Measurements from ENCODE around the gene BANK1. TPM values are rescaled to one million over a fixed set of nuclear protein-coding genes. Genes with fewer than 3 reads are reported as not detected.

Gene BANK1
- total RNA-seq, 1 donor from 2014 or later, result 1.7 TPM

DNA sequence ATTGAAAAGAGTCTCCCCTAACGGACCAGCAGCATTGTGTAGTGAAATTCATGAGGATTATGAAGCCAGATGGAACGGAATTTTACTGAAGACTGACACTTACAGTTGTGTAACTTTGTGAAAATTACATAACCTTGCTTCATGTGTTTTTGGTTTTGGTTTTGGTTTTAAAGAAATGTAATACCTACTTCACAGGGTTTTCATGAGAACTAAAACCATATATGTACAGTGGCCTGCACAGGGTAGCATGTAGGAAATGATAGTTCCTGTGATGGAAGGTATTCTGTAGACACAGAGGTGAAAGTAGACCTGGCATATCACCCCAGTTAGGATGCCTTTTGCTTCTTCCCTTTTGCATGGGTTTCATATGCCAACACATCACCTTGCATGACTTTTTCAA, 247.0 kb downstream of the BANK1 start:
- no peak for DNase-seq (ENCODE audit: extremely low spot score, unreplicated experiment)
- peaks cover 3% of the 10 kb centered on the region for H3K4me1 Mint-ChIP-seq (ENCODE audit: unreplicated experiment)
- TF ChIP-seq, protein P1, sequence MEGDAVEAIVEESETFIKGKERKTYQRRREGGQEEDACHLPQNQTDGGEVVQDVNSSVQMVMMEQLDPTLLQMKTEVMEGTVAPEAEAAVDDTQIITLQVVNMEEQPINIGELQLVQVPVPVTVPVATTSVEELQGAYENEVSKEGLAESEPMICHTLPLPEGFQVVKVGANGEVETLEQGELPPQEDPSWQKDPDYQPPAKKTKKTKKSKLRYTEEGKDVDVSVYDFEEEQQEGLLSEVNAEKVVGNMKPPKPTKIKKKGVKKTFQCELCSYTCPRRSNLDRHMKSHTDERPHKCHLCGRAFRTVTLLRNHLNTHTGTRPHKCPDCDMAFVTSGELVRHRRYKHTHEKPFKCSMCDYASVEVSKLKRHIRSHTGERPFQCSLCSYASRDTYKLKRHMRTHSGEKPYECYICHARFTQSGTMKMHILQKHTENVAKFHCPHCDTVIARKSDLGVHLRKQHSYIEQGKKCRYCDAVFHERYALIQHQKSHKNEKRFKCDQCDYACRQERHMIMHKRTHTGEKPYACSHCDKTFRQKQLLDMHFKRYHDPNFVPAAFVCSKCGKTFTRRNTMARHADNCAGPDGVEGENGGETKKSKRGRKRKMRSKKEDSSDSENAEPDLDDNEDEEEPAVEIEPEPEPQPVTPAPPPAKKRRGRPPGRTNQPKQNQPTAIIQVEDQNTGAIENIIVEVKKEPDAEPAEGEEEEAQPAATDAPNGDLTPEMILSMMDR (conservative IDR thresholded peaks at IDR 0.05), result no peak
- no peaks in the 10 kb centered on the region for H3K27me3 Mint-ChIP-seq
- no peak overlapping the region for H3K27ac Mint-ChIP-seq
- H3K36me3 Mint-ChIP-seq, result no peaks in the 10 kb centered on the region
- no peak overlapping the region for H3K4me3 Mint-ChIP-seq
- H3K9me3 Mint-ChIP-seq, result no peaks in the 10 kb centered on the region

DNA sequence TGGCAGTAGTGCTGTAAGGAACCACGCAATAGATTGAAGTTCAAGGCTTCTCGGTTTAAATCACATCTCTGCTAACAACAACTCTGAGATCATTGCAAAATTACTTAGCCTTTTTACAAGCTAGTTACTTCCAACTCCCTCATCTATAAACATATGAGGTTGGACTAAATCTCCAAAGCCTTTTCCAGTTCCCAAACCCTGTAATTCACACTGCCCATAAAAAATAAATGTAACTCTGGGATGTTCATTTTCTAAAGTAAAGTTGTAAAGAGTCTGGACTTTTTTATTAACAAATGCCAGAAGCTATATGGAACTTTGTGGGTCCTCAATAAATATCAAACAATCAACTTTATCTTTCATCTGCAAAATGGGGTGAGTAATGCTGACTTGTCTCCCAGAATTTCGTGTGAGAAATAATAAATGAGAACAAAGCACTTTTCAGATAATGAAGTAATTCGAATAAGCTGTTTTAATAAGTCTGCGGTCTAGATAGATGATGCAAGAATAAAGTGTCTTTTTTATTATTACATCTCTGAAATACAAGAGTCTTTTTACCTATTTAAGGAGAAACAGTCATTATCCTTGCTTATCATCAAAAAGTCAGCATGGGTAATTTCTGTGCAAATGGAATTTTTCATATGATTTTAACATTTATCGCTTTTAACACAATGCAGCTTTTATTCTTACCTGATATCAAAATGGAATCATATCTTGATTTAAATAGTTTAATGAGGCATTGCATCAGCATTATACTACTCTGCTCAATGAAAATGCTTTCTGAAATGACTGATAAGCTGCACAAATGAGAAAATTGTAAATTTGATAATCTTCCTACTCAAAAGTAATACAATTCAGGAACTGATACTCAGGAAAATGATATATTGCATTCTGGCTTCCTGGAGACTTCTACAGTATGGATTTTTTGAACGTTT, 252.6 kb downstream of the BANK1 start:
- Mint-ChIP-seq H3K9me3 (no peaks in the 10 kb centered on the region), H3K27ac (no peak overlapping the region), H3K4me3 (no peak overlapping the region), H3K4me1 (ENCODE audit: unreplicated experiment) (no peaks in the 10 kb centered on the region), H3K27me3 (no peaks in the 10 kb centered on the region), H3K36me3 (no peaks in the 10 kb centered on the region)
- TF ChIP-seq, protein P1 (conservative IDR thresholded peaks at IDR 0.05), result no peak
- no peak for DNase-seq (ENCODE audit: extremely low spot score, unreplicated experiment)

DNA sequence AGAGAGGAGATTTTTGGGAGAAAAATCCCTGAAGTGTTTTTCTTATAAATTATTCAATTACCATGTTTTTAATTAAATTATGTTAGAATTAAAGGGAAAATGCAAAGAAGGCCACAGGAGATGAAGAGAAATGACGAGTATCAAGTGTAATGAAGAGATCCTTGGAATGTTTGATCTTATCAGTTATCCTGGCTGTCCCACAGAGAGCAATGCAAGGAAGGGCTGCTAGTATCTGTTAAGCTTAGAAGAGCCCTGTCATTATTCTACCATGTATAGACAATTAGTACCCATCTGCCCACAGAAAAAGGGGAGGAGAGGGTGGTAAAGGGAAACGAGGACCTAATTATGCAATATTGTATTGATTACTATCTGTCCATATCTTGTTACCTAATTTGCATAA, 257.1 kb downstream of the BANK1 start:
- TF ChIP-seq, protein P1 (conservative IDR thresholded peaks at IDR 0.05), result no peak
- H3K9me3 Mint-ChIP-seq, result no peaks in the 10 kb centered on the region
- no peaks in the 10 kb centered on the region for H3K27me3 Mint-ChIP-seq
- H3K4me3 Mint-ChIP-seq, result no peak overlapping the region
- DNase-seq (ENCODE audit: extremely low spot score, unreplicated experiment), result no peak
- H3K4me1 Mint-ChIP-seq (ENCODE audit: unreplicated experiment), result no peaks in the 10 kb centered on the region
- no peaks in the 10 kb centered on the region for H3K36me3 Mint-ChIP-seq
- H3K27ac Mint-ChIP-seq, result no peak overlapping the region

DNA sequence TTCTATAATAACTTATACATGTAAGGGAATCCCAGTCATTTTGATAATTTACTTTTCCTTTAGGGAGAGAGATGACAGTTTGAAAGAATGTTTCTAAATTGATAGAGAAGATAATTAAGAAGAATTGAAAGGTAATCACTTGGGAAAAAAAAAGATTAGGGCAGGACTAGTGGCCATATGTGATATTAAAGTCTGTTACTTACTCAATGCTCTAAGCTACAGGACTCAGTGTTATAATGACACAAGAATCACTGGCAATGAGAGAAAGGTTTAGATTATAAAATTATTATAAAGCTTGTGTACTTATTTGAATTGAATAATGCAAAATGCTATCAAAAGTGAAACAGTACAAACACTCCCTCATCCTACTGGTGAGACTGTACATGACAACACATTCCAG, 265.3 kb downstream of the BANK1 start:
- DNase-seq (ENCODE audit: extremely low spot score, unreplicated experiment), result no peak
- H3K36me3 Mint-ChIP-seq, result no peaks in the 10 kb centered on the region
- no peaks in the 10 kb centered on the region for H3K4me1 Mint-ChIP-seq (ENCODE audit: unreplicated experiment)
- H3K9me3 Mint-ChIP-seq, result no peaks in the 10 kb centered on the region
- H3K27ac Mint-ChIP-seq, result no peak overlapping the region
- no peak overlapping the region for H3K4me3 Mint-ChIP-seq
- H3K27me3 Mint-ChIP-seq, result no peaks in the 10 kb centered on the region
- TF ChIP-seq, protein P1 (conservative IDR thresholded peaks at IDR 0.05), result peak; percentile 65

DNA sequence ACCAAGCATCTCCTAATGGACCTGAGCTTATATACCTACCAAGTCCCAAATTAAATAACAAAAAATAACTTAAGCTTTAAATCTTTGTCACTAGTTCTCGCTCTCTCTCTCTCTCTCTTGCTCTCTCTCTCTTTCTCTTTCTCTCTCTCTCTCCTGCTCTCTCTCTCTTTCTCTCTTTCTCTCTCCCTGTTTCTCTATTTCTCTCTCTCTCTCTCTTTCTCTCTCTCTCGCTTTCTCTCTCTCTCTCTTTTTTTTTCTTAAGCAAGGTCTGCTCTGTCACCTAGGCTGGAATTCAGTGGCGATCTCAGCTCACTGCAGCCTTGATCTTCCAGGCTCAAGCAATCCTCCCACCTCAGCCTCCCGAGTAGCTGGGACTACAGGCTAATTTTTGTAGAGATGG, 266.6 kb downstream of the BANK1 start:
- Mint-ChIP-seq H3K4me1 (ENCODE audit: unreplicated experiment) (no peaks in the 10 kb centered on the region), H3K27me3 (no peaks in the 10 kb centered on the region), H3K4me3 (no peak overlapping the region), H3K27ac (no peak overlapping the region), H3K36me3 (no peaks in the 10 kb centered on the region), H3K9me3 (no peaks in the 10 kb centered on the region)
- TF ChIP-seq, protein P1 (conservative IDR thresholded peaks at IDR 0.05), result no peak
- no peak for DNase-seq (ENCODE audit: extremely low spot score, unreplicated experiment)

Measured in type B pancreatic cell (in vitro differentiated cells).